ENCODE measurements around the gene RFK.

GRCh38 chr9:76426807-76427419 is 32.7 kb upstream of the RFK start:
- TF ChIP-seq POLR2A (IDR thresholded peaks at IDR 0.05; ENCODE audit: low read depth, low read length) (no peak), TAF1 (IDR thresholded peaks at IDR 0.05; ENCODE audit: low read depth, low read length) (no peak), POLR2AphosphoS5 (IDR thresholded peaks at IDR 0.05; ENCODE audit: low read depth, low read length) (no peak), POU2F2 (IDR thresholded peaks at IDR 0.05; ENCODE audit: low read depth, low read length) (no peak), SPI1 (IDR thresholded peaks at IDR 0.05; ENCODE audit: low read depth, low read length) (no peak), PAX5 (IDR thresholded peaks at IDR 0.05; ENCODE audit: insufficient read depth, low read length, severe bottlenecking) (no peak)
